CD14-positive monocyte (primary cell): ENCODE results near the gene SLC17A5. TPM values are rescaled to one million over a fixed set of nuclear protein-coding genes. Genes with fewer than 3 reads are reported as not detected.
"Not testable (repeated sequence)": the region's sequence is repeated elsewhere in the genome, so short reads cannot be mapped to it uniquely, and the experiment has no call there.

Experiments used
- DNase-seq, 3 donors: peaks; one replicate each; pipeline ENCODE4 v3.0.0-alpha.2; 2011 to 2022
- H2AFZ ChIP-seq: 2 replicates; pipeline ENCODE4 v1.6.0; 2012; ENCODE audit warnings: mild to moderate bottlenecking, low read depth, low read length, inconsistent platforms; ENCODE audit not compliant: insufficient read depth, poor library complexity, severe bottlenecking
- H3K27ac ChIP-seq, 2 donors: 1 replicate in 1 of 2; 2 replicates in 1 of 2; pipeline ENCODE4 v1.5.1; 2012 to 2013; ENCODE audit warnings: low read length in 2 of 2, control low read depth in 1 of 2, inconsistent platforms in 1 of 2, low read depth in 1 of 2, mild to moderate bottlenecking in 1 of 2
- H3K27me3 ChIP-seq, 2 donors: one replicate each; pipeline versions ENCODE4 v1.6.0 to v1.6.1; 2011 to 2013; ENCODE audit warnings: low read length in 2 of 2; ENCODE audit not compliant: control insufficient read depth in 2 of 2, insufficient read depth in 2 of 2
- H3K36me3 ChIP-seq, 2 donors: replicated peaks in 1 of 2; 1 replicate in 1 of 2; 2 replicates in 1 of 2; pipeline versions ENCODE4 v1.5.1 to v1.6.1; 2012 to 2013; ENCODE audit warnings: low read length in 2 of 2, control low read depth in 1 of 2, inconsistent platforms in 1 of 2, mild to moderate bottlenecking in 1 of 2; ENCODE audit not compliant: insufficient read depth in 2 of 2, control insufficient read depth in 1 of 2
- H3K4me1 ChIP-seq, 2 donors: 1 replicate in 1 of 2; 2 replicates in 1 of 2; pipeline versions ENCODE4 v1.5.1 to v1.6.1; 2012 to 2013; ENCODE audit warnings: low read length in 2 of 2, control low read depth in 1 of 2, inconsistent platforms in 1 of 2, mild to moderate bottlenecking in 1 of 2, moderate library complexity in 1 of 2; ENCODE audit not compliant: insufficient read depth in 2 of 2, control insufficient read depth in 1 of 2
- H3K4me2 ChIP-seq: replicated peaks from 2 replicates; pipeline ENCODE3; 2012; ENCODE audit warnings: low read length, moderate library complexity, mild to moderate bottlenecking; ENCODE audit not compliant: poor library complexity, severe bottlenecking; ENCODE audit errors: extremely low read depth
- H3K4me3 ChIP-seq, 3 experiments: fragments of 200-600 bp in 1 of 3; sonication (generic) in 1 of 3; replicated peaks in 1 of 3; 1 replicate in 2 of 3; 2 replicates in 1 of 3; pipeline ENCODE4 v1.5.1; 2011 to 2013; ENCODE audit warnings: low read length in 3 of 3, mild to moderate bottlenecking in 3 of 3, control low read depth in 2 of 3, low read depth in 2 of 3, inconsistent platforms in 1 of 3, moderate library complexity in 1 of 3
- H3K79me2 ChIP-seq: 2 replicates; pipeline ENCODE4 v1.6.0; 2012; ENCODE audit warnings: mild to moderate bottlenecking, control low read depth, inconsistent platforms, low read length, moderate library complexity; ENCODE audit not compliant: insufficient read depth
- H3K9ac ChIP-seq: 2 replicates; pipeline ENCODE4 v1.6.0; 2017; ENCODE audit warnings: low read length, mild to moderate bottlenecking; ENCODE audit not compliant: insufficient read depth, poor library complexity, severe bottlenecking
- H3K9me3 ChIP-seq, 2 donors: replicated peaks in 1 of 2; 1 replicate in 1 of 2; 2 replicates in 1 of 2; pipeline versions ENCODE4 v1.5.1 to v1.6.1; 2012 to 2013; ENCODE audit warnings: low read length in 2 of 2, control low read depth in 1 of 2; ENCODE audit not compliant: control insufficient read depth in 1 of 2, insufficient read depth in 1 of 2
- H4K20me1 ChIP-seq: 2 replicates; pipeline ENCODE4 v1.6.0; 2012; ENCODE audit warnings: mild to moderate bottlenecking, low read length, control low read depth, moderate library complexity; ENCODE audit not compliant: insufficient read depth
- H3K27ac Mint-ChIP-seq, 7 donors: one replicate each; pipeline ENCODE4 v1.8.0; 2020; ENCODE audit warnings: mild to moderate bottlenecking in 7 of 7, mixed read lengths in 7 of 7, moderate library complexity in 6 of 7, inconsistent platforms in 2 of 7
- H3K27me3 Mint-ChIP-seq, 3 donors: one replicate each; pipeline ENCODE4 v1.8.0; 2021 to 2022; ENCODE audit warnings: low read depth in 3 of 3, mild to moderate bottlenecking in 3 of 3, mixed read lengths in 3 of 3, moderate library complexity in 3 of 3, inconsistent platforms in 1 of 3
- H3K36me3 Mint-ChIP-seq, 2 donors: one replicate each; pipeline ENCODE4 v1.8.0; 2020; ENCODE audit warnings: mixed read lengths in 2 of 2, inconsistent platforms in 1 of 2, mild to moderate bottlenecking in 1 of 2
- H3K4me1 Mint-ChIP-seq: one replicate; pipeline ENCODE4 v1.8.0; 2020; ENCODE audit warnings: mild to moderate bottlenecking, mixed read lengths
- H3K4me3 Mint-ChIP-seq, 2 donors: one replicate each; pipeline ENCODE4 v1.8.0; 2020; ENCODE audit warnings: mild to moderate bottlenecking in 2 of 2, mixed read lengths in 2 of 2, moderate library complexity in 1 of 2
- H3K9me3 Mint-ChIP-seq, 7 donors: one replicate each; pipeline ENCODE4 v1.8.0; 2020 to 2022; ENCODE audit warnings: mixed read lengths in 7 of 7, mild to moderate bottlenecking in 6 of 7, moderate library complexity in 6 of 7, inconsistent platforms in 2 of 7
- CTCF ChIP-seq: fragments of 200-600 bp; IDR thresholded peaks from one replicate; pipeline ENCODE4 v1.8.0; 2022; ENCODE audit warnings: antibody characterized with exemption, mild to moderate bottlenecking
- WGBS: methylation state at CpG from one replicate; pipeline ENCODE4 v1.1.5; 2013; ENCODE audit warnings: missing lambda C conversion rate; ENCODE audit not compliant: insufficient coverage; 5-methylcytosine and 5-hydroxymethylcytosine counted together
- intact Hi-C, 2 donors: fragments of 100-400 bp; cut with micrococcal nuclease; formaldehyde crosslinking; loops; one replicate each; pipeline versions ENCODE4 v1.15.0 to v1.15.1; 2023
- polyA plus RNA-seq, 3 donors: library from polyadenylated mRNA; depleted of rRNA in 1 of 3; unstranded in 2 of 3; stranded (reverse) in 1 of 3; fragments of 300-500 nt in 2 of 3; fragments of >200 nt in 1 of 3; fragmentation: Illumina TruSeq in 2 of 3; gene quantifications; 1 replicate in 2 of 3; 2 replicates in 1 of 3; pipeline ENCODE4 v1.2.3, GENCODE V29; 2012 to 2021

Gene SLC17A5
- polyA plus RNA-seq, 3 donors = 5.3 to 11.6 (median 9.4) TPM

GRCh38 chr6:73569121-73569520 is 84.7 kb downstream of the SLC17A5 start:
- H3K4me2 ChIP-seq = no peak overlapping the region
- peak overlapping the region in 1 of 7 donors; percentile 28 for H3K27ac Mint-ChIP-seq
- H3K9ac ChIP-seq = no peak overlapping the region
- no peaks in the 10 kb centered on the region for H4K20me1 ChIP-seq
- no peak for DNase-seq
- no peaks in the 10 kb centered on the region for H3K79me2 ChIP-seq
- H3K27ac ChIP-seq = no peak overlapping the region
- no peak for TF ChIP-seq CTCF
- H3K4me1 ChIP-seq = peaks cover 22 to 30% of the 10 kb centered on the region in 2 donors
- peaks cover 0 to 5% (median 3%) of the 10 kb centered on the region in 3 donors for H3K27me3 Mint-ChIP-seq
- H3K27me3 ChIP-seq = no peaks in the 10 kb centered on the region
- H3K36me3 ChIP-seq = no peaks in the 10 kb centered on the region
- H3K9me3 ChIP-seq = no peaks in the 10 kb centered on the region
- WGBS = 90% methylated on average over 3 of the region's 5 CpGs
- intact Hi-C loops = loop anchor here (5.0 kb wide), 2 partner anchors 37 to 38 kb away; no protein-coding TSS in a partner anchor
- H2AFZ ChIP-seq = peak overlapping the region; percentile 31
- no peak overlapping the region for H3K4me3 Mint-ChIP-seq
- peaks cover 21% of the 10 kb centered on the region for H3K4me1 Mint-ChIP-seq
- H3K9me3 Mint-ChIP-seq = peaks cover 0 to 6% (median 4%) of the 10 kb centered on the region in 7 donors
- H3K36me3 Mint-ChIP-seq = no peaks in the 10 kb centered on the region
- H3K4me3 ChIP-seq = no peak overlapping the region

GRCh38 chr6:73566954-73567591 is 86.7 kb downstream of the SLC17A5 start:
- peak overlapping the region; percentile 79 to 95 (median 90) for H3K27ac Mint-ChIP-seq
- peak overlapping the region; percentile 27 for H3K4me2 ChIP-seq
- intact Hi-C loops = loop anchor here (5.0 kb wide), 2 partner anchors 35 to 40 kb away; no protein-coding TSS in a partner anchor

DNA sequence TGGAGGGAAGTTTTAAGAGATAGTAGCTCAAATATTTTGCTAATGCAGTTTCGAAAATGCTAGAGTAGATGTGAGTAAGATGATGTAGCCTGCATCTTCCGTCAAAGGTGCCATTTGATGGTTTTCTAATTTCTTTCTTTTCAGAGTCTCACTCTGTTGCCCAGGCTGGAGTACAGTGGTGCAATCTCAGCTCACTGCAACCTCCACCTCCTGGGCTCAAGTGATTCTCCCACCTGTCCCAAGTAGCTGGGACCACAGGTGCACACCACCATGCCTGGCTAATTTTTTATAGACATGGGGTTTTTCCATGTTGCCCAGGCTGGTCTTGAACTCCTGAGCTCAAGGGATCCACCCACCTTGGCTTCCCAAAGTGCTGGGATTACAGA is 87.3 kb downstream of the SLC17A5 start:
- DNase-seq, H2AFZ ChIP-seq, H3K9me3 Mint-ChIP-seq, H3K9me3 ChIP-seq, H3K27me3 ChIP-seq, H4K20me1 ChIP-seq, H3K36me3 Mint-ChIP-seq, H3K79me2 ChIP-seq, H3K36me3 ChIP-seq, H3K27me3 Mint-ChIP-seq, H3K9ac ChIP-seq: not testable (repeated sequence)
- Mint-ChIP-seq H3K4me3 (peak overlapping the region in 1 of 2 donors; percentile 68), H3K4me1 (peaks cover 17% of the 10 kb centered on the region), H3K27ac (peak overlapping the region; percentile 79 to 95 (median 90))
- intact Hi-C loops = loop anchor here (5.0 kb wide), 2 partner anchors 34 to 41 kb away; no protein-coding TSS in a partner anchor
- Histone ChIP-seq H3K4me2 (peak overlapping the region; percentile 27), H3K27ac (peak overlapping the region in 1 of 2 donors; percentile 83), H3K4me1 (peaks cover 22 to 30% of the 10 kb centered on the region in 2 donors), H3K4me3 (peak overlapping the region in 1 of 3 experiments; percentile 34)
- no CpG with 5 or more reads among the region's 2 CpGs for WGBS

More at GRCh38 chr6:73566954-73567591, 86.7 kb downstream of the SLC17A5 start:
- WGBS = 18% methylated on average over 7 of the region's 8 CpGs
- Histone ChIP-seq H3K4me1 (peaks cover 22 to 30% of the 10 kb centered on the region in 2 donors), H3K79me2 (no peaks in the 10 kb centered on the region), H3K9ac (no peak overlapping the region), H3K27ac (peak overlapping the region; percentile 60 to 83), H3K27me3 (no peaks in the 10 kb centered on the region), H4K20me1 (no peaks in the 10 kb centered on the region), H2AFZ (peak overlapping the region; percentile 65), H3K4me3 (peak overlapping the region in 1 of 3 experiments; percentile 34), H3K36me3 (no peaks in the 10 kb centered on the region), H3K9me3 (no peaks in the 10 kb centered on the region)
- H3K36me3 Mint-ChIP-seq = no peaks in the 10 kb centered on the region
- H3K4me3 Mint-ChIP-seq = peak overlapping the region in 1 of 2 donors; percentile 68
- DNase-seq = peak; percentile 75 to 89 (median 87)
- H3K4me1 Mint-ChIP-seq = peaks cover 21% of the 10 kb centered on the region
- H3K9me3 Mint-ChIP-seq = peaks cover 0 to 4% (median 0%) of the 10 kb centered on the region in 7 donors
- no peak for TF ChIP-seq CTCF
- H3K27me3 Mint-ChIP-seq = peaks cover 0 to 5% (median 0%) of the 10 kb centered on the region in 3 donors
